HepG2 (cell line): Measurements from ENCODE around the gene FNIP2. TPM values are rescaled to one million over a fixed set of nuclear protein-coding genes. Genes with fewer than 3 reads are reported as not detected.

Source experiments
- CBX1 ChIP-seq: IDR thresholded peaks from one replicate; pipeline ENCODE4 v1.6.1; 2016; ENCODE audit warnings: antibody characterized with exemption, low read depth
- DRAP1 ChIP-seq: IDR thresholded peaks from 2 replicates; pipeline ENCODE4 v1.6.1; 2016; ENCODE audit warnings: missing genetic modification reagents, missing compliant biosample characterization
- HDAC2 ChIP-seq: sonication (generic); formaldehyde crosslinking; IDR thresholded peaks from 2 replicates; pipeline ENCODE4 v1.4.0; 2020; ENCODE audit warnings: missing genetic modification reagents
- ISL2 ChIP-seq: sonication (generic); formaldehyde crosslinking; IDR thresholded peaks from 2 replicates; pipeline ENCODE4 v1.5.0; 2020; ENCODE audit warnings: missing genetic modification reagents
- KLF12 ChIP-seq: sonication (generic); formaldehyde crosslinking; IDR thresholded peaks from 2 replicates; pipeline ENCODE4 v1.4.0; 2020; ENCODE audit warnings: missing genetic modification reagents, borderline replicate concordance
- MAX ChIP-seq: IDR thresholded peaks from 2 replicates; pipeline ENCODE4 v1.6.1; 2012; ENCODE audit warnings: inconsistent platforms
- MNT ChIP-seq: fragments of 450-650 bp; IDR thresholded peaks from 2 replicates; pipeline ENCODE4 v1.6.1; 2016
- POLR2AphosphoS5 ChIP-seq: IDR thresholded peaks from 2 replicates; pipeline ENCODE4 v1.6.1; 2012; ENCODE audit warnings: low read depth, low read length
- RARA ChIP-seq: IDR thresholded peaks from 2 replicates; pipeline ENCODE4 v1.6.1; 2016; ENCODE audit warnings: missing genetic modification reagents, missing compliant biosample characterization
- RFX1 ChIP-seq: fragments of 450-650 bp; IDR thresholded peaks from 2 replicates; pipeline ENCODE4 v1.6.1; 2017
- RFX3 ChIP-seq: IDR thresholded peaks from 2 replicates; pipeline ENCODE4 v1.6.1; 2016; ENCODE audit warnings: missing biosample characterization, missing genetic modification reagents
- SAP130 ChIP-seq: IDR thresholded peaks from 2 replicates; pipeline ENCODE4 v1.6.1; 2016; ENCODE audit warnings: low read depth
- TOE1 ChIP-seq: sonication (generic); formaldehyde crosslinking; IDR thresholded peaks from 2 replicates; pipeline ENCODE4 v1.4.0; 2020; ENCODE audit warnings: mild to moderate bottlenecking, missing genetic modification reagents
- TRAFD1 ChIP-seq: sonication (generic); formaldehyde crosslinking; IDR thresholded peaks from 2 replicates; pipeline ENCODE4 v1.5.1; 2020; ENCODE audit warnings: missing genetic modification reagents, mild to moderate bottlenecking, borderline replicate concordance
- ZNF331 ChIP-seq: sonication (generic); formaldehyde crosslinking; IDR thresholded peaks from 2 replicates; pipeline ENCODE4 v1.4.0; 2020; ENCODE audit warnings: missing genetic modification reagents
- ZNF367 ChIP-seq: sonication (generic); formaldehyde crosslinking; IDR thresholded peaks from 2 replicates; pipeline ENCODE4 v1.4.0; 2020; ENCODE audit warnings: missing genetic modification reagents, borderline replicate concordance
- ZNF414 ChIP-seq: sonication (generic); formaldehyde crosslinking; IDR thresholded peaks from 2 replicates; pipeline ENCODE4 v1.5.0; 2020; ENCODE audit warnings: missing genetic modification reagents
- ZNF431 ChIP-seq: sonication (generic); formaldehyde crosslinking; IDR thresholded peaks from 2 replicates; pipeline ENCODE4 v1.9.0; 2022; ENCODE audit warnings: missing genetic modification reagents, low read depth, mild to moderate bottlenecking, borderline replicate concordance
- ZNF513 ChIP-seq: sonication (generic); formaldehyde crosslinking; conservative IDR thresholded peaks from 2 replicates; pipeline ENCODE4 v1.5.0; 2020; ENCODE audit warnings: missing genetic modification reagents
- ZNF574 ChIP-seq: sonication (generic); formaldehyde crosslinking; IDR thresholded peaks from 2 replicates; pipeline ENCODE4 v1.4.0; 2020; ENCODE audit warnings: missing genetic modification reagents
- ZNF652 ChIP-seq: IDR thresholded peaks from 2 replicates; pipeline ENCODE4 v1.6.1; 2016; ENCODE audit warnings: low read depth, borderline replicate concordance
- ZNF670 ChIP-seq: sonication (generic); formaldehyde crosslinking; IDR thresholded peaks from 2 replicates; pipeline ENCODE4 v1.8.0; 2022; ENCODE audit warnings: mild to moderate bottlenecking, missing genetic modification reagents, borderline replicate concordance
- polyA plus RNA-seq, 8 experiments: library from polyadenylated mRNA; depleted of rRNA in 3 of 8; stranded (reverse) in 7 of 8; unstranded in 1 of 8; fragments of >200 nt; fragmentation: Illumina TruSeq in 4 of 8; extraction: Trizol in 4 of 8; gene quantifications; 2 replicates each; pipeline versions ENCODE4 v1.2.1 to v1.2.3, GENCODE V29; 2011 to 2016; ENCODE audit warnings: low read depth in 4 of 8, missing spikeins in 1 of 8, mixed read lengths in 1 of 8; ENCODE audit not compliant: insufficient read depth in 1 of 8
- total RNA-seq, 5 experiments: library from RNA; depleted of rRNA; stranded (reverse); fragments of >200 nt; fragmentation: Illumina TruSeq; extraction: Trizol; gene quantifications; 2 replicates each; pipeline ENCODE4 v1.2.3, GENCODE V29; 2016; ENCODE audit warnings: low read depth in 1 of 5

The FNIP2 gene
- total and polyA plus RNA-seq, 2 of the 13 experiments (the other 11 are each of a cell fraction or from before 2014, with no cell fraction given): 15.5 to 21.0 TPM

GRCh38 chr4:158722291-158722916, 46.4 kb upstream of the FNIP2 start (continued):
- TF ChIP-seq ZNF414 (CRISPR knock-in tag): 0 out of 2 replicates have a peak, but pooled peaks have one; percentile 10
- no peak for TF ChIP-seq ZNF652 (CRISPR knock-in tag)
- TF ChIP-seq TRAFD1 (CRISPR knock-in tag): no peak
- no peak for TF ChIP-seq CBX1
- TF ChIP-seq ZNF574 (CRISPR knock-in tag): 0 out of 2 replicates have a peak, but pooled peaks have one; percentile 36
- 0 out of 2 replicates have a peak, but pooled peaks have one; percentile 39 for TF ChIP-seq ZNF670
- TF ChIP-seq ZNF513: 0 out of 2 replicates have a peak, but pooled peaks have one; percentile 8
- TF ChIP-seq ISL2: no peak
- 0 out of 2 replicates have a peak, but pooled peaks have one; percentile 17 for TF ChIP-seq ZNF331 (CRISPR knock-in tag)
- TF ChIP-seq RFX3: peak; percentile 79
- TF ChIP-seq TOE1 (CRISPR knock-in tag): no peak
- peak; percentile 80 for TF ChIP-seq SAP130
- TF ChIP-seq POLR2AphosphoS5: 0 out of 2 replicates have a peak, but pooled peaks have one; percentile 47
- TF ChIP-seq DRAP1 (CRISPR knock-in tag): peak; percentile 40; the same call in 1 of the 2 replicates
- TF ChIP-seq KLF12 (CRISPR knock-in tag): 0 out of 2 replicates have a peak, but pooled peaks have one; percentile 44
- TF ChIP-seq RFX1: peak; percentile 71
- peak; percentile 16; the same call in 1 of the 2 replicates for TF ChIP-seq HDAC2 (CRISPR knock-in tag)
- peak; percentile 24; the same call in 1 of the 2 replicates for TF ChIP-seq MNT
- no peak for TF ChIP-seq RARA (CRISPR knock-in tag)
- 0 out of 2 replicates have a peak, but pooled peaks have one; percentile 33 for TF ChIP-seq ZNF367
- peak; percentile 71 for TF ChIP-seq MAX
- no peak for TF ChIP-seq ZNF431
